WTC11 (cell line): ENCODE data around the gene OASL. TPM values are rescaled to one million over a fixed set of nuclear protein-coding genes. Genes with fewer than 3 reads are reported as not detected.
"Not testable (repeated sequence)": the region's sequence is repeated elsewhere in the genome, so short reads cannot be mapped to it uniquely, and the experiment has no call there.

ENCODE experiments used
- ATAC-seq: fragments of 200-7000 bp; cut with Tn5 transposase; 2 replicates; pipeline ENCODE4 v1.10.0; 2021; ENCODE audit warnings: mild to moderate bottlenecking, moderate library complexity
- CTCF ChIA-PET: fragments of 300-600 bp; sonication (Branson Sonifier 250); formaldehyde crosslinking; loops from one replicate; lab custom pipeline; 2021; ENCODE audit warnings: antibody characterized with exemption; lab: Charles Lee
- POLR2A ChIA-PET: fragments of 350-600 bp; sonication (Branson Sonifier 250); formaldehyde crosslinking; loops from one replicate; lab custom pipeline; 2021; ENCODE audit warnings: antibody characterized with exemption; lab: Charles Lee
- DNase-seq: peaks from one replicate; pipeline ENCODE4 v3.0.0; 2021; ENCODE audit warnings: low spot score
- H3K27ac Mint-ChIP-seq: 2 replicates; pipeline ENCODE4 v1.8.0; 2021; ENCODE audit warnings: mixed read lengths
- H3K27me3 Mint-ChIP-seq: 2 replicates; pipeline ENCODE4 v1.8.0; 2021; ENCODE audit warnings: low read depth, mild to moderate bottlenecking, moderate library complexity, mixed read lengths
- H3K36me3 Mint-ChIP-seq: 2 replicates; pipeline ENCODE4 v1.8.0; 2021; ENCODE audit warnings: mixed read lengths
- H3K4me1 Mint-ChIP-seq: 2 replicates; pipeline ENCODE4 v1.8.0; 2022; ENCODE audit warnings: mixed read lengths
- H3K4me3 Mint-ChIP-seq: 2 replicates; pipeline ENCODE4 v1.8.0; 2021; ENCODE audit warnings: mild to moderate bottlenecking, moderate library complexity, mixed read lengths
- H3K9me3 Mint-ChIP-seq: 2 replicates; pipeline ENCODE4 v1.8.0; 2021; ENCODE audit warnings: mixed read lengths
- ELF4 ChIP-seq: sonication (generic); formaldehyde crosslinking; IDR thresholded peaks from 2 replicates; pipeline ENCODE4 v1.8.1; 2022; ENCODE audit warnings: low read depth, mild to moderate bottlenecking, moderate library complexity, missing genetic modification reagents
- ETV6 ChIP-seq: sonication (generic); formaldehyde crosslinking; IDR thresholded peaks from 2 replicates; pipeline ENCODE4 v1.8.1; 2022; ENCODE audit warnings: mild to moderate bottlenecking, missing genetic modification reagents
- NR1H2 ChIP-seq: sonication (generic); formaldehyde crosslinking; IDR thresholded peaks from 2 replicates; pipeline ENCODE4 v1.9.0; 2021; ENCODE audit warnings: mild to moderate bottlenecking, moderate library complexity, missing genetic modification reagents
- NR3C1 ChIP-seq: sonication (generic); formaldehyde crosslinking; conservative IDR thresholded peaks from 2 replicates; pipeline ENCODE4 v1.8.1; 2023; ENCODE audit warnings: low read depth, mild to moderate bottlenecking, missing genetic modification reagents
- SMAD4 ChIP-seq: sonication (generic); formaldehyde crosslinking; IDR thresholded peaks from 2 replicates; pipeline ENCODE4 v1.8.0; 2022; ENCODE audit warnings: mild to moderate bottlenecking, missing genetic modification reagents
- SOX15 ChIP-seq: fragments of 250-450 bp; sonication (Bioruptor Pico); IDR thresholded peaks from 2 replicates; pipeline ENCODE4 v1.9.0; 2021; ENCODE audit warnings: mild to moderate bottlenecking
- TCF7 ChIP-seq: sonication (generic); formaldehyde crosslinking; IDR thresholded peaks from 2 replicates; pipeline ENCODE4 v1.8.0; 2022; ENCODE audit warnings: mild to moderate bottlenecking, low read depth, missing genetic modification reagents, moderate library complexity
- TEAD1 ChIP-seq: sonication (generic); formaldehyde crosslinking; IDR thresholded peaks from 2 replicates; pipeline ENCODE4 v1.8.0; 2022; ENCODE audit warnings: mild to moderate bottlenecking, missing genetic modification reagents
- USF1 ChIP-seq: sonication (generic); formaldehyde crosslinking; IDR thresholded peaks from 2 replicates; pipeline ENCODE4 v1.8.0; 2022; ENCODE audit warnings: mild to moderate bottlenecking, missing genetic modification reagents
- ZNF281 ChIP-seq: sonication (generic); formaldehyde crosslinking; IDR thresholded peaks from 2 replicates; pipeline ENCODE4 v1.8.0; 2023; ENCODE audit warnings: mild to moderate bottlenecking, missing genetic modification reagents
- ZNF423 ChIP-seq: fragments of 250-450 bp; sonication (Bioruptor Pico); IDR thresholded peaks from 2 replicates; pipeline ENCODE4 v2.1.2; 2022; ENCODE audit warnings: mild to moderate bottlenecking, moderate library complexity
- ZNF671 ChIP-seq: fragments of 250-450 bp; sonication (Bioruptor Pico); IDR thresholded peaks from 2 replicates; pipeline ENCODE4 v1.8.0; 2021; ENCODE audit warnings: mild to moderate bottlenecking
- ZSCAN18 ChIP-seq: fragments of 250-450 bp; sonication (Bioruptor Pico); IDR thresholded peaks from 2 replicates; pipeline ENCODE4 v2.1.2; 2022; ENCODE audit warnings: mild to moderate bottlenecking, moderate library complexity
- total RNA-seq: library from RNA; stranded (reverse); gene quantifications from 3 replicates; pipeline ENCODE4 v1.2.3, GENCODE V29; 2021
- TF ChIP-seq, protein P1 (sequence below): sonication (generic); formaldehyde crosslinking; IDR thresholded peaks from 2 replicates; pipeline ENCODE4 v1.8.1; 2022; ENCODE audit warnings: mild to moderate bottlenecking, missing genetic modification reagents, moderate library complexity, borderline replicate concordance
- TF ChIP-seq, protein P2 (sequence below): sonication (generic); formaldehyde crosslinking; IDR thresholded peaks from 2 replicates; pipeline ENCODE4 v1.8.1; 2023; ENCODE audit warnings: mild to moderate bottlenecking, missing genetic modification reagents, moderate library complexity
- TF ChIP-seq, protein P3 (sequence below): sonication (generic); formaldehyde crosslinking; IDR thresholded peaks from 2 replicates; pipeline ENCODE4 v1.8.1; 2022; ENCODE audit warnings: missing genetic modification reagents, borderline replicate concordance

OASL gene
- total RNA-seq, 1 experiment from 2014 or later: 0.28 TPM

- no peaks in the 10 kb centered on the region for H3K36me3 Mint-ChIP-seq
- no peaks in the 10 kb centered on the region for H3K4me1 Mint-ChIP-seq
- ChIA-PET CTCF (interaction anchor here (1.1 to 1.5 kb wide), 2 partner anchors 10 to 45 kb away, joined by 4 to 7 read pairs; no protein-coding TSS in a partner anchor), POLR2A (no interaction called here)
- H3K9me3 Mint-ChIP-seq: peaks cover 3% of the 10 kb centered on the region; the same call in 1 of the 2 replicates
- no peak overlapping the region for H3K4me3 Mint-ChIP-seq
- no peak for ATAC-seq
- TF ChIP-seq, protein P1, sequence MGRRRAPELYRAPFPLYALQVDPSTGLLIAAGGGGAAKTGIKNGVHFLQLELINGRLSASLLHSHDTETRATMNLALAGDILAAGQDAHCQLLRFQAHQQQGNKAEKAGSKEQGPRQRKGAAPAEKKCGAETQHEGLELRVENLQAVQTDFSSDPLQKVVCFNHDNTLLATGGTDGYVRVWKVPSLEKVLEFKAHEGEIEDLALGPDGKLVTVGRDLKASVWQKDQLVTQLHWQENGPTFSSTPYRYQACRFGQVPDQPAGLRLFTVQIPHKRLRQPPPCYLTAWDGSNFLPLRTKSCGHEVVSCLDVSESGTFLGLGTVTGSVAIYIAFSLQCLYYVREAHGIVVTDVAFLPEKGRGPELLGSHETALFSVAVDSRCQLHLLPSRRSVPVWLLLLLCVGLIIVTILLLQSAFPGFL (CRISPR knock-in tag): no peak
- TF ChIP-seq, protein P2, sequence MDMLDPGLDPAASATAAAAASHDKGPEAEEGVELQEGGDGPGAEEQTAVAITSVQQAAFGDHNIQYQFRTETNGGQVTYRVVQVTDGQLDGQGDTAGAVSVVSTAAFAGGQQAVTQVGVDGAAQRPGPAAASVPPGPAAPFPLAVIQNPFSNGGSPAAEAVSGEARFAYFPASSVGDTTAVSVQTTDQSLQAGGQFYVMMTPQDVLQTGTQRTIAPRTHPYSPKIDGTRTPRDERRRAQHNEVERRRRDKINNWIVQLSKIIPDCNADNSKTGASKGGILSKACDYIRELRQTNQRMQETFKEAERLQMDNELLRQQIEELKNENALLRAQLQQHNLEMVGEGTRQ (CRISPR knock-in tag): peak; percentile 82
- peak; percentile 80 for TF ChIP-seq USF1 (CRISPR knock-in tag)
- TF ChIP-seq, all 79 proteins: peak for 2
- DNase-seq: no peak
- H3K27ac Mint-ChIP-seq: no peak overlapping the region
- H3K27me3 Mint-ChIP-seq: no peaks in the 10 kb centered on the region
Observed at GRCh38 chr12:121050725-121051124, 11.7 kb upstream of the OASL start.

- Mint-ChIP-seq H3K36me3 (no peaks in the 10 kb centered on the region), H3K4me1 (no peaks in the 10 kb centered on the region), H3K27ac (no peak overlapping the region), H3K9me3 (peaks cover 3% of the 10 kb centered on the region; the same call in 1 of the 2 replicates), H3K27me3 (no peaks in the 10 kb centered on the region; the same call in 1 of the 2 replicates), H3K4me3 (no peak overlapping the region)
- ChIA-PET POLR2A (no interaction called here), CTCF (interaction anchor here (1.7 kb wide), 1 partner anchor 12 kb away, joined by 10 read pairs; no protein-coding TSS in a partner anchor)
- ATAC-seq: no peak
- no peak for TF ChIP-seq NR1H2 (CRISPR knock-in tag)
- no peak for TF ChIP-seq SOX15 (CRISPR knock-in tag)
- TF ChIP-seq USF1 (CRISPR knock-in tag): no peak
- DNase-seq: no peak
Observed at GRCh38 chr12:121048442-121048841, 9.4 kb upstream of the OASL start.

- not testable (repeated sequence) for H3K27me3 Mint-ChIP-seq, H3K4me1 Mint-ChIP-seq
- CTCF ChIA-PET: interaction anchor here (1.7 kb wide), 1 partner anchor 13 kb away, joined by 10 read pairs; no protein-coding TSS in a partner anchor
Observed at GRCh38 chr12:121047400-121047799, 8.4 kb upstream of the OASL start.

DNA sequence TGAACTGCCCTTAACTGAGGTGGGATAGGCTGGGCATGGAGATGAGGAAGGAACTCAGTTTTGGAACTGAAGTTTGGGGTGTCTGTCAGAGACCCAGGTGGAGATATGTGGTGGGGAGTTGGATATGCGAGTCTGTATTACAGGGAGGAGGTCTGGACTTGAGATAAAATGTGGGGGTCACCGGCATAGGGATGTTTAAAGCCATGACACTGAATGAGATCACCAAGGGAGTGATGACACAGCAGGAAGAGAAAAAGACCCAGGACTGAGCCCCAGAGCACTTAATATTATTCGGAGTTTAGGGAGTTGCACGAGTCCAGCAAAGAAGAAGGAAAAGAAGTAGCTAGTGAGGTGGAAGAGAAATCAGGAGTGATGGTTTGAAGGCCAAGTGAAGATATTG is 4.0 kb upstream of the OASL start:
- Mint-ChIP-seq H3K4me3 (no peak overlapping the region), H3K9me3 (no peaks in the 10 kb centered on the region), H3K27me3 (peaks cover 7% of the 10 kb centered on the region), H3K27ac (no peak overlapping the region), H3K4me1 (no peaks in the 10 kb centered on the region), H3K36me3 (no peaks in the 10 kb centered on the region)
- DNase-seq: no peak
- TF ChIP-seq TEAD1 (no peak), ELF4 (no peak), SMAD4 (no peak), ETV6 (CRISPR knock-in tag) (no peak), ZNF671 (CRISPR knock-in tag) (no peak), ZSCAN18 (no peak), TCF7 (CRISPR knock-in tag) (no peak), NR3C1 (CRISPR knock-in tag) (no peak), ZNF281 (no peak), ZNF423 (CRISPR knock-in tag) (no peak)
- TF ChIP-seq, protein P3, sequence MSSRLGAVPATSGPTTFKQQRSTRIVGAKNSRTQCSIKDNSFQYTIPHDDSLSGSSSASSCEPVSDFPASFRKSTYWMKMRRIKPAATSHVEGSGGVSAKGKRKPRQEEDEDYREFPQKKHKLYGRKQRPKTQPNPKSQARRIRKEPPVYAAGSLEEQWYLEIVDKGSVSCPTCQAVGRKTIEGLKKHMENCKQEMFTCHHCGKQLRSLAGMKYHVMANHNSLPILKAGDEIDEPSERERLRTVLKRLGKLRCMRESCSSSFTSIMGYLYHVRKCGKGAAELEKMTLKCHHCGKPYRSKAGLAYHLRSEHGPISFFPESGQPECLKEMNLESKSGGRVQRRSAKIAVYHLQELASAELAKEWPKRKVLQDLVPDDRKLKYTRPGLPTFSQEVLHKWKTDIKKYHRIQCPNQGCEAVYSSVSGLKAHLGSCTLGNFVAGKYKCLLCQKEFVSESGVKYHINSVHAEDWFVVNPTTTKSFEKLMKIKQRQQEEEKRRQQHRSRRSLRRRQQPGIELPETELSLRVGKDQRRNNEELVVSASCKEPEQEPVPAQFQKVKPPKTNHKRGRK: no peak
- ATAC-seq: no peak
- ChIA-PET POLR2A (no interaction called here), CTCF (no interaction called here)

More at GRCh38 chr12:121047400-121047799, 8.4 kb upstream of the OASL start:
- ATAC-seq, H3K36me3 Mint-ChIP-seq, H3K9me3 Mint-ChIP-seq, H3K4me3 Mint-ChIP-seq, DNase-seq, H3K27ac Mint-ChIP-seq, POLR2A ChIA-PET: not testable (repeated sequence)
